PFSK-1 (cell line): ENCODE data around the gene DNER.

Source experiments
- FOXP2 ChIP-seq: optimal IDR thresholded peaks from 2 replicates; pipeline ENCODE3; 2011; ENCODE audit warnings: borderline replicate concordance, control low read depth, inconsistent platforms; ENCODE audit not compliant: insufficient read depth; ENCODE audit errors: extremely low read length, extremely low read depth
- POLR2AphosphoS5 ChIP-seq: IDR thresholded peaks from 2 replicates; pipeline ENCODE4 v1.6.1; 2012; ENCODE audit warnings: low read depth, mild to moderate bottlenecking, control low read depth, low read length, moderate library complexity
- REST ChIP-seq, 2 experiments: IDR thresholded peaks; 2 replicates each; pipeline versions ENCODE4 v1.6.1 to v1.8.0; 2011 to 2012; ENCODE audit warnings: low read depth in 2 of 2, low read length in 2 of 2, control low read depth in 1 of 2, inconsistent platforms in 1 of 2, mild to moderate bottlenecking in 1 of 2, moderate library complexity in 1 of 2; ENCODE audit not compliant: insufficient read depth in 1 of 2
- SIN3A ChIP-seq: IDR thresholded peaks from 2 replicates; pipeline ENCODE4 v1.6.1; 2012; ENCODE audit warnings: mild to moderate bottlenecking, low read length, moderate library complexity, borderline replicate concordance; ENCODE audit not compliant: insufficient read depth
- TAF1 ChIP-seq: IDR thresholded peaks from 2 replicates; pipeline ENCODE4 v1.6.1; 2012; ENCODE audit warnings: low read length, control low read depth, borderline replicate concordance; ENCODE audit not compliant: insufficient read depth

- TF ChIP-seq SIN3A (no peak), POLR2AphosphoS5 (no peak), REST (IDR thresholded peaks at IDR 0.05; ENCODE audit: insufficient read depth in 1 of 2, low read depth in 2 of 2, low read length in 2 of 2) (no peak), TAF1 (no peak), FOXP2 (no peak)
These were observed 63.5 kb downstream of the DNER start for GRCh38 chr2:229650901-229651300.
